GM19438 (cell line): ENCODE measurements around the gene SV2C.
"Not testable (repeated sequence)": the region's sequence is repeated elsewhere in the genome, so short reads cannot be mapped to it uniquely, and the experiment has no call there.

Experiments
- ATAC-seq: cut with Tn5 transposase; IDR thresholded peaks from one replicate; pipeline ENCODE4 v1.9.1; 2021; ENCODE audit warnings: low read depth; ENCODE audit not compliant: unreplicated experiment

Gene SV2C

DNA sequence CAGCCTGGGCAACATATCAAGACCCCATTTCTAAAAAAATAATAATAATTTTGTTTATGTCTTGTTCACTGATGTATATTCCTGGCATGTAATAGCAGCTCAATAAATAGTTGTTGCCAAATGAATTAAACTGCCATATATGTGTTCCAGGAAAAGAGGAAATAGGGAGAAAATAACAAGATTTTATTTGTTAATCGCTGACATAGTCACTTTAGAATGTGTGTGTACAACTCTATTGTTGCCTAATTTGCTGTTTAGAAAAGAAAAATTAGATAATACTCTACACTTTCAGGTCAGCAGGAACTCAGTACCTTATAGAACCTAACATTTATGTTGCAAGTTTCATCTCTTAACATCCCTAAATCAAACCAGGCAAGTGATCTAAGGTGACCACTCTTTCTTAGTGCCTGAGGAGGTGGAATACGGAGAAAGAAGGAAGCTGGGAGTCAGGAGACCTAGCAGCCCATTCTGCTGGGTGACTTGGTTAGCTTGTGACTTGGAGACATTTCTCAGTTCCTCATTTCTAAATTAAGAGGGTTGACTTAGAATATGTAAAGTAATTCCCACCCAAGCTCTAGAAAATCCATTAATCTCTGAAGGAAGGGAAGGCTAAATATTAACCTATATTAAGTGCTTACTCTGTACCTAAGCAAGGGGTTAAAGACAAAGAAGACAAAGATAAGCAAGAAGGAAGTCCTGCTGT, 209.6 kb downstream of the SV2C start:
- ATAC-seq = peak; percentile 90

DNA sequence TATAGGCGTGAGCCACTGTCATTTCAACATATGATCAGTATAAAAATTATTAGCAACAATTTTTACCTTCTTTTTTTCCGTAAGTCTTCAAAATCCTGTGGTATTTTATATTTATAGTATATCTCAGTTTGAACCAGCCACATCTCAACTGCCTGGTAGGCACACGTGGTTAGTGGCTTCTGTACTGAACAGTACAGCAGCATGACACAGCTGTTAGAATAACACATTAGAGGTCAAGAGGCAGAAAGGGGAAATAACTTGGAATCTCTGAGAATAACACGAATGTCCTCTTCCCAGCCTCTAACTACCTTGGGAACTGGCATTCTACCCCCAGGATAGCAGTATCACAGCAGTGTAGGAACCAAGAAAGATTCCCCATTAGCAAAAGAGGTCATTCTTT, 211.4 kb downstream of the SV2C start:
- ATAC-seq = no peak

DNA sequence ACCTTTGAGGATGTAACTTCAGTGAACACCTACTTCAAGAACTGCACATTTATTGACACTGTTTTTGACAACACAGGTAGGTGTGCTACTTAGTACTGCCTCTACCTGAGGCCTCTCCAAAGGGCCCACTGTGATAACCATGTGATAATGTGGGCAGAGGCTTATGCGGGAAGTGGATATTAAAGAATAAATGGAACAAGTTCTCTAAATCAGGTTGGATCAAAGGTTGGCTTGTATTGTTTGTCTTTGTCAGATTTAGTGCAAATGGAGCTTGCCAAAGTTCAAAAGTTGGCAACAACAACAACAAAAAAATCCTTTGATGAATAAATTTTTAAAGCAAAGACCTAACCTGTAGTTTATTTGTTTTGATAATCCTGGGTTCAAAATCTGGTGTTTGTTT, 215.7 kb downstream of the SV2C start:
- no peak for ATAC-seq

DNA sequence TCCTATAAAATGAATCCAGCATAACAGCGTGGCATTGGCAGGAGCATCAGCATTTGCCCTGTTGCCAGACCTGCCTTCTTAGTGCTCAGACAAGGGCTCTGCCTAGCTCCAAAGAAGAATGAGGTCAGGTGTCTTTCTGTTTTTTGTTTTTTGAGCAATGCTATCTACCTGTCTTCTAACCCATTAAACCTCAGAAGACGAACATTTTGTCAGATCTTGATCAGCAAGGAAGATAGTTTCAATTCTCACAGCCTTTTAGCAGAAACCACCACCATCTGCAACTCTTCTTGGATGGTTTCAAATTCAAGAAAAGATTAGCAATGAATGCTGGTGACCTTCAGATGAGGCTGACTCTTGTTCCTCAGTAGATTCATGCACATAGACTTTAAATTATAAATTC, 216.4 kb downstream of the SV2C start:
- no peak for ATAC-seq

DNA sequence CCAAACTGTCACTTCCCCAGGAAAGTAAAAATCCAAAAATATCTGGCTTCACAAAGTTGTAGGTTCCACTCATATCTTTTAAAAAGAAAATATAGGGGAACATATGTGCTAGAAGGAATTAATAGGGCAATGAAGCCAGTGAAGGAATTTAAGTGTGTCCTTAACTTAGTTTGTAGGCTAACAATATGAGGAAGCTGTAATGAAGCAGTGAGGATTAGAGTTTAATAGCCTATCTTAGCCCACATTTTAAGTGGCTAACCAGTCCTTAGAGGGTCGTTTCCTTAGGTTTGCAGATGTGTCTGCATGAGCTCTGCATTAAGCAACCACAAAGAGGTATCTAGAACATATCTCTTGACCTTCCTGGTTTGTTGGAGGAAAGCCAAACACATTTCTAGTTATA, 218.7 kb downstream of the SV2C start:
- not testable (repeated sequence) for ATAC-seq

DNA sequence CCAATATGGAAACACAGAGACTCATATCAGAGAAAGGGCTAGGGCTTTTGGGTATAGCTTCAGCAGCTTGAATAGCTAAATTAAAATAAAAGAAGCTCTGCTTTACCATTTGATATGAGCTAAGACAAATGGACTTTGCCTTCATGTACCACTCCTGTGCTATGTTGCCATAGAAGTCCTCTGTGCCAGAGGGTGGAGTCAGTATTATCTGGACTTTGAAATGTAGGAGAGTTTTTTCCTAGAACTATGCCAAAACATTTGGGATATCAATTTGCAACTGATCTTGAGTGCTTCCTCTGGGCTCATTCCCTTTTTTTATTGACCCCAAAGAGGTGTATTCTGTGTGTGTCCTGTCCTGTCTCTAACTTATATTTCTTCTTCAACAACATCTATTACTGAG, 219.5 kb downstream of the SV2C start:
- ATAC-seq = not testable (repeated sequence)

DNA sequence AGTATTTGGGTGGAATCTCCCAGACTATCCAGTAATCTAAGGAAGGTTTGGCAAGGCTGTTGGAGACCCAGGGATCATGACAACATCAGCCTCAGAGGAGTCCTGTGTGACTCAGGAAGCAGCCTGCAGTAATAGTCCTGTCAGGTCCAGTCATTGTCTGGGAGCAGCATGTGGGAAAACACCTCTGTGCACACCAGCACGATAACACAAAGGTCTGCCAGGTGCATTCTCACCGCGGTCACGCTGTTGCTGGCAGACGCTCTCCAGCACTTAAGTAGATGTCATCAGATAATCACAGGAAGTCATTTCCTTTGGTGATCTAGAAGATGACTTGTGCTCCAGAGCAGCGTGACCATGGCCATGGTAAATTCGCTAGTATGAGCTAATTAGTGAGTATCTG, 220.7 kb downstream of the SV2C start:
- no peak for ATAC-seq

DNA sequence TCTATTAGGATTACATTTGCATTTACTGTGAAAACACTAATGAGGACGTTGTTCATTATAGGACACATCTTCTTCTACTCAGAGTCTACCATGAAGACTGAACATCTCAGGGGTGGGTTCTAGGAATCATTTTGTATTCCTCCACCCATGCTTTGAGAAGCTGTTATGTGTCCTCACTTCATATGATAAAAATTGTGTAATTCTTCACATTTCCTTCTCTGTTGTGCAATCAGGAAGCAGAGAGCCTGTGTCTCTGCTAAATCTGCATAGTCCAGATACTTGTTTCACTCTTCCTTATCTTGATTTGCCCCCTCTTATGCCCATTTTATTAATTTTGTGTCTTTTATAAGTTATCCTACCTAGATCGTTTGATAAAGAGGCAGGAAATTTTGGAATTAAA, 222.1 kb downstream of the SV2C start:
- ATAC-seq = no peak

DNA sequence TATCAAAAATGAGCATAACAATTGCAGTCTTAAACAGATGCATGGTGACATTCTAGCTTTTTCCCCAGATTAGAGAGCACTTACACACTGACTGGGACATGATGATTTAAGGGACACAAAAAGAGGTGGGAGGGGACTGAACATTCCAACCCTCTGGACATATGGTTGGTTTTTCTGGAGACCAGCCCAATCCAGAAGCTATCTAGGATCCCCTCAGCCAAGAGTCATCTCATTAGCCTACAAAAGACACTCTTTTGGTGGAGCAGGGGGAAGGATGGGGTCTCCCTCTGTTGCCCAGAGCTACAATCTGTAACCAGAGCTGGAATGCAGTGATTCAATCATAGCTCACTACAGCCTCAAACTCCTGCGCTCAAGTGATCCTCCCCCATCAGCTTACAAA, 222.6 kb downstream of the SV2C start:
- ATAC-seq = no peak

DNA sequence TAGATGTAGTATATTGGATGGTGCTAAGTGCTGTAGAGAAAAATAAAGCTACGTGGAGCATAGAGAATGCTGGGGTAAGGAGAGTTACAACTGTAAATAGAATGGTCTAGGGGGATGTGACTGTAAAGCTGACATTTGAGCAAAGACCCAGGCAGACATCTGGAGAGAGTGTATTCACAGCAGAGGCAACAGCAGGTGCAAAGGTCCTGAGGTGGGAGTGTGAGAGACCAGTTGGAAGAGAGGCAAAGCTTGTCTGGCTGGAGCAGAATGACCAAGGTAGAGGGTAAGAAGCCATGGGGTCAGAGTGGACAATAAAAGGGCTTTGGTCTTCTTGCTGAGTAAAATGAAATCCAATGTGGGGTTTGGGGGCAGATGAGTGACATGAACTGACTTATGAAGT, 227.0 kb downstream of the SV2C start:
- ATAC-seq = no peak

DNA sequence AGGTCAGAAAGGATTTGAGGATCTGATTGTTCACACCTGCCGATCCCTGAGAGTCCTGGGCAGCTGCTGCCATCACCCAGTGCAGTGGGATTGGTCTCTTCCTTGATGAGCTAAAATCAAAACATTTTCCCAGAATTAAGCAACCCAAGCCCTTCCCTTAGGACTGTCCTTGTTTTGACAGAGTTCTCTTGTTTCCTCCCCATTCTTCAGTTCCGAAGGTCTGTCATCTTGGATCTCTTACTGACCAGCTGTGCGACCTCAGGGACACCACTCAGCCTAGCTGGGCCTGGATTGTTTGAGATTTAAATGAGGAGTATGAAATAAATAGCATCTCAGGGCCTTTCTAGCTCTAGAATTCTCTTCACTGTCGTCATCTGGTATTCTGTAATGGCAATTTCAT, 229.6 kb downstream of the SV2C start:
- ATAC-seq = no peak

DNA sequence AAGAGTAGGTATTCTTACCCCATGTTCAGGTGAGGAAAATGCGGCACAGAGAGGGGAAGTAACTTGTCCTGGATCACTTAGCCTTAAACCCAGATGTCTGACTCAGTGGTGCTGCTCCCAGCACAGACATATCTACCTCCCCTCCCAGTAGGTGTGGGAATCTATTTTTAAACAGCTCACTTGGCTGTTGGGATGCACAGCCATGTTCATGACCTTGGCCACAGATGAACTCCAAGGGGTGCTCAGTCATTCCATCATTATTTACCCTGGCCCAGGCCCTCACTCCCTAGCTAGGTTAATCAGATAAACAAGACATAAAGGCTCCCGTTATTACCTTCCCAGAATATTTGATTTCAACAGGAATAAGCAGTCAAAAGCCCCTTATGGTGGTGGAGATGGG, 231.5 kb downstream of the SV2C start:
- ATAC-seq = no peak

DNA sequence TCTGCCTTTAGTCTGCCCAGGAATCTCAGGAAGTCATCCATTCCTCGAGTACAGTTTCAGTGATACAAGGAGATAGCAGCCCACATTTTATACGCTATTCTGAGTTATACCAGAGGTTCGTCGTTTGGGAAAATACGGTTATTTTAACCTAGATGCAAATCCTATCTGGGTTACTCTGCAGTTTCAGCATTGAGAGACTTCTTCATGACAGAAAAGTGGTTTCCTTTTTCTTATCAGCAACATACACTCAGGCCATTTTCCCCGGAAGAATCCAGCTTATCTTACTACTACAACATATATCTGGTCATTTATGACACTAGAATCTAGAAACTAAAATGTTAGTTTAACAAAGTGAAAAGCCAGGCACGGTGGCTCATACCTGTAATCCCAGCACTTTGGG, 236.5 kb downstream of the SV2C start:
- no peak for ATAC-seq

DNA sequence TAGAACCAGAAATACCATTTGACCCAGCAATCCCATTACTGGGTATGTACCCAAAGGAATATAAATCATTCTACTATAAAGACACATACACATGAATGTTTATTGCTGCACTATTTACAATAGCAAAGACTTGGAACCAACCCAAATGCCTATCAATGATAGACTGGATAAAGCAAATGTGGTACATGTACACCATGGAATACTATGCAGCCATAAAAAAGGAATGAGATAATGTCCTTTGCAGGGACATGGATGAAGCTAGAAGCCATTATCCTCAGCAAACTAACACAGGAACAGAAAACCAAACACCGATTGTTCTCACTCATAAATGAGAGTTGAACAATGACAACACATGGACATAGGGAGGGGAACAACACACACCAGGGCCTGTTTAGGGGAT, 240.3 kb downstream of the SV2C start:
- ATAC-seq = not testable (repeated sequence)

DNA sequence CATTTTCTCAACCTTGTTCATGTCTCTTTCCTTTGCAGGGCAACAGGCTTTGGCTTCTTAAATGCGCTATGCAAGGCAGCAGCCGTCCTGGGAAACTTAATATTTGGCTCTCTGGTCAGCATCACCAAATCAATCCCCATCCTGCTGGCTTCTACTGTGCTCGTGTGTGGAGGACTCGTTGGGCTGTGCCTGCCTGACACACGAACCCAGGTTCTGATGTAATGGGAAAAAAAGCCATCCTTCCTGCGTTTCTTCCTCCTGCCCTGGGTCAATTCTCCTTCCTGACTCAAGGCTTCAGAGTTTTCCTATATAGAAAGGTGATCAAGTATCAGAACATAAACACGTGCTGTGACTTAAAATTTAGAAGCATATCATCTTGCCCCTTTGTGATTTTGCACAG, 242.1 kb downstream of the SV2C start:
- no peak for ATAC-seq

DNA sequence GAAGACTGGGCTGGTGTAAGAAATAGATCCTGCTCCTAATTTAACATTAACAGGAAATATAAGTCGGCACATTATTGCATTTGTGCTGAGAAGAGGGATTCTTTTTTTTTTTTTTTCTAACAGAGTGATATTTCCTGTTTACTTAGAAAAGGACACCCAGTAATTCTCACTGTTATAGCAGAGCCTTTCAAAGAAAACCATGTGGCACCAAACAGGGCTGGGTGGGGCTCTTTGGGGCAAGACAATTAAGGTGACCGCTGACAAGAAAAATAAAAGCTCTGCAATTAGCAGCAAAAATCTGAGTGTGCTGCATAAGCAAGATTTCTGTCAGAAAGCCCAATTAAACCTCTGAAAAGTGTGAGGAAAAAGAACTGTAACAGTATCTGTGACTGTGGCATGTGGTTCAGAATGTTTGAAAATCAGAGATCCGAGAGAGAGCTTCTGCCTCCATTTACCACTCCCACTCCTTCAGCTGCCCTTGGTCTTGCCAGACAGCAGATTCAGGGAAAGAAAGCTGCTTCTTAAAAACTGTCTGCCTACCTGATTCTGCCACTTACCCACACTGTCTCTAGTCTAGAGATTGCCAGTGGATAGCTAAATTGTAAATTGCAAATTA, 242.8 kb downstream of the SV2C start:
- ATAC-seq = no peak

DNA sequence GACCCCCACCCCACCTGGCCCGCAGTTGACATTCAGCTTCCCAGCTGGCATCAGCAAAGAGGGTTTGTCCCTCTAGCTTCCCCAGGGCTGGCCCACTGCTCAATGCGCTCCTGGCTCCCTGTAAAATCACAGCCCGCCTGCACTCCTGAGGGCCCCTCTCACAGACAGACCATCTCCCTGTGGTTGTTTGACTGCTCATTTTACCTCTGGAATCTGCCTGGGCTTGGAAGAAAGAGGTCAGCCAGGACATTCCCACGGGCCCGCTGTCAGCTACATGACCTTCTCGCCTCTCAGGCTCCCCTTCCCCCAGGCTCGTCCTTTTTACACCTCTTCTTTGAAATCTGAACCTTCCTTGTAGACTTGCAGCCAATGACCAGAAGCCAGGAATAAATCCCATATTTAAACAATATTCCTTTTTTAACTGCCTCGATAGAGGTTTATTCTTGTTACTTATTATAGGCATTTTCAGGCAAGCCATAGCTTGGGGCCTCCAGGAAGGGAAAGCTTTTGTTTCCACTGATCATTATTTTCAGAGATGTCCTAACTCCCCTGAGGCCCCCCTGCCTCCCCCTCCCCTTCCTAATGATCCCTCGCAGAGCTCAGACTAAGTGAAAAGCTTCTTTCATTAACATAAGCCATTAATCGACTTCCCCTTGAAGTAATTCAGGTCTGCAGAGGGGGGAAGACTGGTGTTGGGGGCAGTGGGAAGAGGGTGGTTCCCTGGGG, 243.6 kb downstream of the SV2C start:
- ATAC-seq = no peak

DNA sequence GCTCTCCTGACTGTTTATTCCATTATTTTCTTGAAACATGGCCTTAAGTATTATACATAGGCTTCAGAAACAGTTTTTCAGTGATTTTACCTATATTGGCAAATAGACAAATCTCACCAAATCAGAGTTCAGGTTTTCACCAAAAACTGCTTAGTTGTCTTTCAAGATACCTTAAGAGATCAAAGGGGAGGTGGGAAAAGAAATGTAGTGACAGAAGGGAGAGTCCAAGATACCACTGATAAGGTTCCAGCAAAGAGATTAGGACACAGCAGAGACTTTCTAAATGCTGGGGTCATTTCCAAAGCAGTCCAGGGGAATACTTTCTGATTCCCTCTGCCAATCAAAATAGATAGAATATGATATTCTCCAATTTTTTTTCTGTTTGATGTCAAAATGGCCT, 246.2 kb downstream of the SV2C start:
- no peak for ATAC-seq

DNA sequence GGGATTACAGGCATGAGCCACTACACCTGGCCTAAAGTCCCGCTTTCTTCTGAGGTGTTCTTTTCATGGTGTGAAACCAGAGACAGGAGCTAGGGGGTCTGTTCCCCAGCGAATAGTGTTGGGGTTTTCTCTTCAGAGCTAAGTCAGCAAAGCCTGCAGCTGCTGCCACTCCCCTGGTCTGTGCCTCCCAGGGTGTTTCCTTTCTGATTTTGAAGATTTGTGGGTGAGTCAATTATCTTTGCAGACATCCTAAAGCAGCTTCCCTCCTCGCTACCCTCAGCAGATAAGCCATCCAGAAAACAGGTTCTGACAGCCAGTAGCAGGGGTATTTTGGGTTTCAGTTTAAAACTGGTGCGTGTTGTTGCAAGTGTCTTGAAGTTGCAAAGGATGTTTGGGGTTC, 247.9 kb downstream of the SV2C start:
- no peak for ATAC-seq

DNA sequence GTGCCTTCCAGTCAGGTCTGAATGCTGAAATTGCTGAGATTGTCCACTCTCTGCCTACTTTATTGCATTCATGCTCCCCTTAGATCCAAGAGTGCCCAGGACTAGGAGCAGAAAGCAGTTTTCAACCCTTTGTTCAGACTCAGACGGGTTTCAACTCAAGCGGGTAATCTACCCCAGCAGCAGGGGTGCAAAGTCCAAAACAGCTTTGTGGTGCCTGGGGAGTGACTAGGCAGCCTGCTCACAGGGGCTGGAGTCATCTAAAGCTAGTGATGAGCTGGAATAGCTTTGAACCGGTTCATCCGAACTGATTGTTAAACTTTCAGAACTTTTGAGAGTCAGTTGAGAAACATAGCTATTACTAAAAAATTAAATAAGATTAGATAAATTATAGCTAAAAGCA, 248.9 kb downstream of the SV2C start:
- no peak for ATAC-seq

DNA sequence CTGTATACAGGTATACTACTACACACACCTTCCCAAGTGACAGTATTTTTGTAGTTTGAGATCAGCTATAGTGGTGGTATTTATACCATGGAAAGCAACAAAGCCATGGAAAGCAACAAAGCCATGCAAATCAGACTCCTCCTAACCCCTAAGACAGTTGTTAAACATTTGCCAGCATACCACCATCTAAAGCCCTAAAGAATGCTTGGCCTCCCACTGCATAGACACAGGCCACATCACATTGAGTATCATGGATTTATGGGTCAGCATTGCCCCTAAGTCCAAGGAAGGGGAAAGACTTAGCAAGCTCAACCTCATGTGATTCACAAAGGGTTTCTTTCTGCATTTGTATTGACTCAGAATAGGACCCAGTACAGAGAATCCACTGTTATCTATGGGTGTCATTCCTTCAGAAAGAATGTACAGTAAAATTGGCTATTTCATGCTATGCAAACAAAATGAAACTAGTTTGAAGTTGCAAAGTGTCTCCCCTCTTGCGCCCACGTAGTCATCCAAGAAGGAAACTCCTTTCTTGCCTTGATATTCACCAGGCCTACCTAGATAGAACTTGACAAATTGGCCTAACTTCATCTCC, 249.5 kb downstream of the SV2C start:
- no peak for ATAC-seq

DNA sequence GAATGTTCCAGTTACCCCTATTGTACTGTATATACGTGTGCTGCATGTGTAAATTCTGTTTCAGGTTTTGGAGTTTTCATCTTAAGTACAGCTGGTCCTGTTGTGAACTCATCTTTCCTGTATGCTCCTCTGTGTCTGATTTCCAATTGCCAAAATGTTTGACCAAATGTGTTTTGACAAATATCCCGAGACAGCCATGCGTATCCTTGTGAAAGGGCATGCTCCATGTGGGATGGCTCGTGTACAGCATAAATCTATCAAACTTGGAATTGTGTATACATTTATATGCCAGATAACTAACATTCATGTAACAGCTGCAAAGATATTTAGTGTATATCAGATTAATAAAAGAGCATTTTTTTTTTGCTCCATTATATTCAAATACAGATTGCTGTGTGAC, 250.4 kb downstream of the SV2C start:
- no peak for ATAC-seq
